Measurements from ENCODE around the gene C20orf96.

- no peak for TF ChIP-seq CTCF (IDR thresholded peaks at IDR 0.05)
- no peak for TF ChIP-seq POLR2A (IDR thresholded peaks at IDR 0.05)
Observed at GRCh38 chr20:271069-271468, 19.5 kb downstream of the C20orf96 start.

Measured in adrenal gland (tissue), 5 donors.